GM19395 (cell line): Measurements from ENCODE around the gene GPR4.
"Not testable (repeated sequence)": the region's sequence is repeated elsewhere in the genome, so short reads cannot be mapped to it uniquely, and the experiment has no call there.

Source experiments
- ATAC-seq: cut with Tn5 transposase; IDR thresholded peaks from one replicate; pipeline ENCODE4 v1.9.1; 2021; ENCODE audit warnings: mild to moderate bottlenecking, moderate library complexity; ENCODE audit not compliant: unreplicated experiment

Gene GPR4

GRCh38 chr19:45601524-45602374 lies at the start of gene GPR4:
TSS of gene GPR4 (minus strand) at chr19:45602212. CDS start at chr19:45591866, 10,346 bp downstream.
- ATAC-seq, result no peak

- ATAC-seq, result no peak
Observed at GRCh38 chr19:45650722-45651121, 48.7 kb upstream of the GPR4 start.

DNA sequence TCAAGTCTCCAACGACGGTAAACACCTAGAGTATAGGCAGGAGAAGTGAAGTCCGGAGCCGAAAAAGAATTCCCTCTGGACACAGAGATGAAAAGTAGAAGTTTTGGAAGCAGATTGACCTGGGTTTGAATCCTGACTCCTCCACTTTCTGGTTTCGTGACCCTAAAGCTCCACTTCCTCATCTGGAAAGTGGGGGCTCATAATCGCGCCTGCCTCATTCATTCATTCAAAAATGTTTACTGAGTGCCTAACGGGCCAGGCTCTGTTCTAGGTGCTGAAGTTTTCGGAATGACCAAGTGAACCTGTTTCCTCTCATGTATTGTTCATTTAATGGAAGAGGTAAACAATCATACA lies 44.3 kb upstream of the GPR4 start:
- no peak for ATAC-seq

GRCh38 chr19:45645631-45646344 lies 43.8 kb upstream of the GPR4 start:
- ATAC-seq, result peak; percentile 33

GRCh38 chr19:45645068-45645630 lies 43.1 kb upstream of the GPR4 start:
- no peak for ATAC-seq

- ATAC-seq, result no peak
Observed at GRCh38 chr19:45643927-45644771, 42.1 kb upstream of the GPR4 start.

DNA sequence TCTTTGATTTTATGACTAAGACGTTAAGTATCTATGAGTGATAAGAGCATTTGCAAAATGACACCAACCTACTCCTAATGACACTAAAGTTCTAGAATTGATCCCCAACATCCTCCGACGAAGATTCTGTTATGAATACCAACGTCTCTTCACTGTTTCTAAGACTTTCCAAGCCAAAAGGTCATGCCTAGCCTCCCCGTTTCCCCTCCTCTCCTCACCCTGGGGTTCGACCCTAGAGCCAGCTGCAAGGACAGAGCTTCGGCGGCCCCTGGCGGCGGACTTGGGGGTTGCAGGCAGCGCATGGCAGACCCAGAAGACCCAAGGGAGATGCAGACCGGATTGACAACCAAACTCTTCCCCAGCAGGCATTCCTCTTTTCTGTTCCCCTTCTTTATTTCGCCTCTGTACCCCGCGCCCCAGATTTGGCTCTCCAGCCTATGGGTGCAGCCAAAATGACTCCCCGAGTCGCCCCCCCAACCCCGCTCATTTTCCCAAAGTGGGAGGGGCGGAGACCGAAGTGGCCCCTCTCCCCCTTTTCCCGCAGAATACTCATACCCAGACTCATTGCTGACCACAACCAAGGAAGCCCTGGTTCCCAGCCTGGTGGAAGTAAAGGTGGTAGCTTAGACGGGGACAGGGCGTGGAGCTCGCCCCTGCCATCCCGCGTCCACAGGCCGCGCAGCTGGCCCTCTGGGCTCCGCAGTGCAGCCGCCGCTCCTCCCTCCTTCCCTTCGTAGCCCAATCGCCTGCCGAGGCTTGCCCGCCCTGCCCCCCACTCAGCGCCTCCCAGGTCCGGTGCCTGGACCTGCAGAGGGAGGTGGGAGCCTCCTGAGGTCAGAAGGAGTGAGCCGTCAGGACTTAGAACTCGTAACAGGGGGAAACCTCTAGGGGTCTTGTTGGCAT lies 41.3 kb upstream of the GPR4 start:
- peak; percentile 29 for ATAC-seq

GRCh38 chr19:45641274-45642105 lies 39.5 kb upstream of the GPR4 start:
- peak; percentile 47 for ATAC-seq

- ATAC-seq, result no peak
Observed at GRCh38 chr19:45640849-45641273, 38.8 kb upstream of the GPR4 start.

- no peak for ATAC-seq
Observed at GRCh38 chr19:45638930-45639729, 37.1 kb upstream of the GPR4 start, which contains the start of gene EML2. TSS of gene EML2 (minus strand) at chr19:45639397. CDS start at chr19:45639376, 21 bp downstream.

DNA sequence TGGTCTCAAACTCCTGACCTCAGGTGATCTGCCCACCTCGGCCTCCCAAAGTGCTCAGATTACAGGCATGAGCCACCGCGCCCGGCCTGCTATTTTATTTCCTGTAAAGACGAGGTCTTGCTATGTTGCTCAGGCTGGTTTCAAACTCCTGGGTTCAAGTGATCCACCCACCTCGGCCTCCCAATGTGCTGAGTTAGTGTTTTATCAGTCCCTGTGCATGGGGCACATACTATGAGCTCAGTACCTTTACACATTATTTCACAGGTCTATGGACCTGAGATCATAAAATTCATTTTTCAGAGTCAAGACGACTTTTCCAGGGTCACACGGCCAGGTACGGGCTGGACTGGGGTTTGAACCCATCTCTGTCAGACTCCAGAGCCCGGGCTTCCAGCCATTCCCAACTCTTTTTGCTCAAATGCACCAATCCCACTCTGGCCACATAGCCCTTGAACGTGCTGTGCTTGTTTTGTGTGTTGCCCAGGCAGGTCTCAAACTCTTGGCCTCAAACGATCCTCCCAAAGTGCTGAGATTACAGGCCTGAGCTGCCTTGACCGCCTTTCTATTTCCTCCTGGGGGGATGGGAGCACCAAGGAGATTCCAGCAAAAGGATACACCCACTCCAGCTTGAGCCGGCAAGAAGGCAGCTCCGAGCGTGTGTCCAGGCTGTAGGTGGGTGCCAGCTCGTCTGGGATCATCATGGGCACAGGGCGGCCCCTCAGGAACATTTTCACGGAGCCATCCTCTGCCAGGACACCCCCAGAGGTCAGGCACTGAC lies 36.1 kb upstream of the GPR4 start:
- no peak for ATAC-seq

- ATAC-seq, result no peak
Observed at GRCh38 chr19:45636902-45637301, 34.9 kb upstream of the GPR4 start.

DNA sequence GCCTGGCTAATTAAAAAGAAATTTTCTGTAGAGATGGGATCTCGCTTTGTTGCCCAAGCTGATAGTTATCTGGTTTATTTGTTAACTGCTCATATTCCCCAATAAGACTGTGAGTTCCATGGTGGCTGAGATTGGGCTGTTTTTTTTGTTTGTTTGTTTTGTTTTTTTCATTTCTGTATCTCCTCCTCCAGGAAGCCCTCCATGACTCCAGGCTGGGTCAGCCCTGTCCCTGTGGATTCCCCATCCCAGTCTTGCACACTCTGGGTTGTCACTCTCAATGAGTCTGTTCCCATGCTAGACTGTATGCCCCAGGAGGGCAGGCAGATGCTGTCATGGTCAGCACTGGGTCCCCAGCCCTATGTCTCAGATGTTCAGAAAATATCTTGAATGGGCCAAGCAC lies 34.3 kb upstream of the GPR4 start:
- ATAC-seq, result no peak

GRCh38 chr19:45632468-45633196 lies 30.6 kb upstream of the GPR4 start:
- ATAC-seq, result no peak

GRCh38 chr19:45630463-45630862 lies 28.5 kb upstream of the GPR4 start:
- ATAC-seq, result no peak

DNA sequence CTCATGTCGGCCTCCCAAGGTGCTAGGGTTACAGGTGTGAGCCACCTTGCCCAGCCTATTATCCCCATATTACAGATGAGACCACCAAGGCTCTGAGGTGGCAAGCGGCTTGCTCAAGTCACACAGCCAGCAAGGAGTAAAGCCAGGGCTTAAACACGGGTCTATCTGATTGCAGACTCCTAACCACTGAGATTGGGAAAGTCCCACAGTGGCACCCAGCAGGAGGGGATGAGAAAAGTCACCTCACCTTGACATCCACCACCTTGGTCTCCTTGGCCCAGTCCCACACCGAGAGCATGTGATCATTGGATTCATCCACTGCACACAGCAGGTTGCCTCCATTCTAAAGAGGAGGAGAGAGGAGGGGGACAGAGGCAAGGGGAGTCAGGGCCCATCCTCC lies 27.7 kb upstream of the GPR4 start:
- no peak for ATAC-seq

GRCh38 chr19:45628219-45628618 lies 26.2 kb upstream of the GPR4 start:
- not testable (repeated sequence) for ATAC-seq
